Ovary (tissue), 3 donors: Measurements from ENCODE around the gene RNPEP.

ENCODE experiments used
- EP300 ChIP-seq: sonication (generic); formaldehyde crosslinking; IDR thresholded peaks from one replicate; pipeline ENCODE4 v1.6.1; 2017; ENCODE audit warnings: antibody characterized with exemption
- POLR2A ChIP-seq: fragments of 450-650 bp; IDR thresholded peaks from one replicate; pipeline ENCODE4 v1.6.1; 2017; ENCODE audit warnings: antibody characterized with exemption, mild to moderate bottlenecking, moderate library complexity
- TF ChIP-seq, protein P1 (sequence below), 3 donors: fragments of 450-650 bp in 2 of 3; fragments of 200-600 bp in 1 of 3; IDR thresholded peaks; one replicate each; pipeline versions ENCODE4 v1.5.1 to v1.8.0; 2016 to 2022; ENCODE audit warnings: antibody characterized with exemption in 3 of 3, mild to moderate bottlenecking in 1 of 3
- donor health status: DM: no; HTN: no; CAD: no.

DNA sequence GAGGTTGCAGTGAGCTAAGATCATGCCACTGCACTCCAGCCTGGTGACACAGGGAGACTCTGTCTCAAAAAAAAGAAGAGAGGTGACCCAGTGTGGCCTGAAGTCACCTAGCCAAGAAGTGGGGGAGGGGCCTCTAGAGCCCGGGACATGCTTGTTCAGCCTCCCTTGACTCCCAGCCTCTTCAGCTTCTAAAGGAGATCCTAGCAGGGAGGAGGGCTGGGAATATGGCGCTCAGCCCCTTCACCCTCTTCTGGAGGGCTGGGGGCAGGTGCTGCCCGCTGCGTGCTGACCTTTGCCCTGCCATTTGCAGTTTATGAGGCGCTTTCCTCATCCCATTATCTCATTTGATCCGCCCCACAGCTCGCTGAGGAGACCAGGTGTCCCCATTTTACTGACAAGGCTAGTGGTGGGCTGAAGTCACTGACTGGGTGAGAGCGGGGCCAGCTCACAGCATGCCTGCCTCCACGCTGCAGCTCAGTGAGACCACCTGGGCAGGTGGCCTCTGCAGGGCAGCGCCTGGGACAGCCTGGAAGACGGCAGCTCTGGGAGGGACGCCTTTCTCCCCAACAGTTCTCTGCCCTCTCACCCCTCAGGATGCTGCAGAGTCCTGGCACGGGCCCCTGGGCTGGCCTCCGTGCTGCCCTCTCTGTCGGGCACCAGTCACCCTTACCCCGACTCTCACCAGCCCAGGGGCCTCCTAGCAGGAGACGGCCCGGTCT lies 35.5 kb downstream of the RNPEP start:
- TF ChIP-seq, protein P1, sequence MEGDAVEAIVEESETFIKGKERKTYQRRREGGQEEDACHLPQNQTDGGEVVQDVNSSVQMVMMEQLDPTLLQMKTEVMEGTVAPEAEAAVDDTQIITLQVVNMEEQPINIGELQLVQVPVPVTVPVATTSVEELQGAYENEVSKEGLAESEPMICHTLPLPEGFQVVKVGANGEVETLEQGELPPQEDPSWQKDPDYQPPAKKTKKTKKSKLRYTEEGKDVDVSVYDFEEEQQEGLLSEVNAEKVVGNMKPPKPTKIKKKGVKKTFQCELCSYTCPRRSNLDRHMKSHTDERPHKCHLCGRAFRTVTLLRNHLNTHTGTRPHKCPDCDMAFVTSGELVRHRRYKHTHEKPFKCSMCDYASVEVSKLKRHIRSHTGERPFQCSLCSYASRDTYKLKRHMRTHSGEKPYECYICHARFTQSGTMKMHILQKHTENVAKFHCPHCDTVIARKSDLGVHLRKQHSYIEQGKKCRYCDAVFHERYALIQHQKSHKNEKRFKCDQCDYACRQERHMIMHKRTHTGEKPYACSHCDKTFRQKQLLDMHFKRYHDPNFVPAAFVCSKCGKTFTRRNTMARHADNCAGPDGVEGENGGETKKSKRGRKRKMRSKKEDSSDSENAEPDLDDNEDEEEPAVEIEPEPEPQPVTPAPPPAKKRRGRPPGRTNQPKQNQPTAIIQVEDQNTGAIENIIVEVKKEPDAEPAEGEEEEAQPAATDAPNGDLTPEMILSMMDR (IDR thresholded peaks at IDR 0.05): no peak
- TF ChIP-seq EP300 (no peak), POLR2A (no peak)
